Glutamatergic neuron (in vitro differentiated cells): ENCODE results near the gene ARHGAP24. TPM values are rescaled to one million over a fixed set of nuclear protein-coding genes. Genes with fewer than 3 reads are reported as not detected.

Experiments used
- DNase-seq: peaks from one replicate; pipeline ENCODE4 v3.0.0; 2022
- H3K27ac Mint-ChIP-seq: one replicate; pipeline ENCODE4 v1.8.0; 2020; ENCODE audit warnings: mild to moderate bottlenecking, mixed read lengths, inconsistent platforms; ENCODE audit not compliant: unreplicated experiment
- H3K27me3 Mint-ChIP-seq: one replicate; pipeline ENCODE4 v1.8.0; 2020; ENCODE audit warnings: mild to moderate bottlenecking, moderate library complexity, mixed read lengths, inconsistent platforms; ENCODE audit not compliant: unreplicated experiment
- H3K36me3 Mint-ChIP-seq: one replicate; pipeline ENCODE4 v1.8.0; 2020; ENCODE audit warnings: mild to moderate bottlenecking, mixed read lengths, inconsistent platforms; ENCODE audit not compliant: unreplicated experiment
- H3K4me1 Mint-ChIP-seq: one replicate; pipeline ENCODE4 v1.8.0; 2020; ENCODE audit warnings: mild to moderate bottlenecking, low read depth, mixed read lengths, inconsistent platforms; ENCODE audit not compliant: unreplicated experiment
- H3K4me3 Mint-ChIP-seq: one replicate; pipeline ENCODE4 v1.8.0; 2020; ENCODE audit warnings: mild to moderate bottlenecking, mixed read lengths, inconsistent platforms; ENCODE audit not compliant: unreplicated experiment
- H3K9me3 Mint-ChIP-seq: one replicate; pipeline ENCODE4 v1.8.0; 2020; ENCODE audit warnings: mild to moderate bottlenecking, moderate library complexity, mixed read lengths, inconsistent platforms; ENCODE audit not compliant: unreplicated experiment
- CTCF ChIP-seq: fragments of 200-600 bp; sonication (generic); IDR thresholded peaks from one replicate; pipeline ENCODE4 v1.5.0; 2021; ENCODE audit not compliant: partially characterized antibody, unreplicated experiment
- total RNA-seq: library from RNA; stranded (reverse); fragmentation: NEBNext Ultra II Directional; extraction: Animal tissue kit (Norgen Biotek cat#: 25700); gene quantifications from one replicate; pipeline ENCODE4 v1.2.1, GENCODE V29; 2021; ENCODE audit not compliant: unreplicated experiment

ARHGAP24 gene
- total RNA-seq, 1 donor from 2014 or later: 1.6 TPM

DNA sequence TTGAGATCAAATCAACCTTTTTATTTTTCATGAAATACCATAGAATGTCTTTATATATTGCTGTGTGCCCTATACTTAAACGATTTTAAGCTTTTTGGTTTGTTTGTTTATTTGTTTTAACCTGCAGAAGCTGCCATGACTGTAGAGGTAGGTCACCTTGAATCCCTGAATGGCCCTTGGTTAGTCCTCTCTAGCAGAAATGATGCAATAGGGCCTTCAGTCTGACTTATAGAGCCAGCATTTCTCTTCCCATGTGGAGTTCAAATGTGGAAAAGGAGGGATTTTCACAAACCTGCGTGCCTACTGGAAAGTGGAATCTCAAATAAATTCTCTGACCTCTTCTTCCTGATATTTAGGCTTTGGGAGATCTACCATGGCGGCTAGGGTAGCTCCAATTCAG is 557.0 kb downstream of the ARHGAP24 start:
- H3K4me1 Mint-ChIP-seq: no peaks in the 10 kb centered on the region
- no peaks in the 10 kb centered on the region for H3K27me3 Mint-ChIP-seq
- H3K4me3 Mint-ChIP-seq: no peak overlapping the region
- DNase-seq: no peak
- H3K9me3 Mint-ChIP-seq: no peaks in the 10 kb centered on the region
- no peaks in the 10 kb centered on the region for H3K36me3 Mint-ChIP-seq
- H3K27ac Mint-ChIP-seq: no peak overlapping the region
- TF ChIP-seq CTCF: no peak

DNA sequence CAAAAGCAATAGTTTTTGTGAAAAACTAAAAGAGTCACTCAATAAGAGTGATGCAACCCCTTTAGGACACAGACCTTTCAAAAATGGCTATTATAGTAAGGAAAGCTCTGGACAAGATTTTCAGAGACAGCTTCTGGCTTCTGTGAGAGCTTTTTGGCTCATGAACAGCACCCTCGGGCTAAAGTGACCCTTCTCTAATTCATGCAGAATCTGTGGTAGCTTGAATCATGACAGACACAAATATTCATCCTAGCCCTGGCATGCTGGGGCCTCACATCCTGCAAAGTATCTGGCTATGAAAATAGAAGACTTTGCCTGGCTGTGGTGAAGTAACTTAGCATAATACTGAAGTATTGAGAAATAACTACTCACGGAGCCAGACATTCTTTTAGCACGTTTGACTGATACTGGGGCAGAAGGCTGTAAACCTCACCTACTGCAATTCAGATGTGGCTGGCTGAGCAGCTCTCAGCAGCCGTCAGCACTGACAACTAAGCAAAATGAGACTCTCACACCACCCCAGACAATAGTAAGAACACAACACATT is 557.6 kb downstream of the ARHGAP24 start:
- no peaks in the 10 kb centered on the region for H3K9me3 Mint-ChIP-seq
- H3K27me3 Mint-ChIP-seq: no peaks in the 10 kb centered on the region
- no peaks in the 10 kb centered on the region for H3K36me3 Mint-ChIP-seq
- H3K27ac Mint-ChIP-seq: no peak overlapping the region
- no peak for DNase-seq
- no peak overlapping the region for H3K4me3 Mint-ChIP-seq
- no peak for TF ChIP-seq CTCF
- H3K4me1 Mint-ChIP-seq: no peaks in the 10 kb centered on the region

GRCh38 chr4:86033171-86033570 is 558.2 kb downstream of the ARHGAP24 start:
- no peaks in the 10 kb centered on the region for H3K36me3 Mint-ChIP-seq
- TF ChIP-seq CTCF: no peak
- DNase-seq: no peak
- H3K4me1 Mint-ChIP-seq: no peaks in the 10 kb centered on the region
- H3K9me3 Mint-ChIP-seq: no peaks in the 10 kb centered on the region
- no peak overlapping the region for H3K27ac Mint-ChIP-seq
- no peak overlapping the region for H3K4me3 Mint-ChIP-seq
- no peaks in the 10 kb centered on the region for H3K27me3 Mint-ChIP-seq

- DNase-seq: no peak
- Mint-ChIP-seq H3K4me1 (no peaks in the 10 kb centered on the region), H3K9me3 (no peaks in the 10 kb centered on the region), H3K4me3 (no peak overlapping the region), H3K27me3 (no peaks in the 10 kb centered on the region), H3K27ac (no peak overlapping the region), H3K36me3 (no peaks in the 10 kb centered on the region)
- no peak for TF ChIP-seq CTCF
Measured at GRCh38 chr4:86034616-86035015, 559.7 kb downstream of the ARHGAP24 start.

- no peaks in the 10 kb centered on the region for H3K4me1 Mint-ChIP-seq
- no peak for TF ChIP-seq CTCF
- no peak overlapping the region for H3K4me3 Mint-ChIP-seq
- no peaks in the 10 kb centered on the region for H3K9me3 Mint-ChIP-seq
- H3K27me3 Mint-ChIP-seq: no peaks in the 10 kb centered on the region
- H3K36me3 Mint-ChIP-seq: no peaks in the 10 kb centered on the region
- DNase-seq: no peak
- H3K27ac Mint-ChIP-seq: no peak overlapping the region
Measured at GRCh38 chr4:86035688-86036087, 560.7 kb downstream of the ARHGAP24 start.
